PFSK-1 (cell line): ENCODE measurements around the gene USP43.

Source experiments
- FOXP2 ChIP-seq: optimal IDR thresholded peaks from 2 replicates; pipeline ENCODE3; 2011; ENCODE audit warnings: borderline replicate concordance, control low read depth, inconsistent platforms; ENCODE audit not compliant: insufficient read depth; ENCODE audit errors: extremely low read length, extremely low read depth
- POLR2AphosphoS5 ChIP-seq: IDR thresholded peaks from 2 replicates; pipeline ENCODE4 v1.6.1; 2012; ENCODE audit warnings: low read depth, mild to moderate bottlenecking, control low read depth, low read length, moderate library complexity
- SIN3A ChIP-seq: IDR thresholded peaks from 2 replicates; pipeline ENCODE4 v1.6.1; 2012; ENCODE audit warnings: mild to moderate bottlenecking, low read length, moderate library complexity, borderline replicate concordance; ENCODE audit not compliant: insufficient read depth
- TAF1 ChIP-seq: IDR thresholded peaks from 2 replicates; pipeline ENCODE4 v1.6.1; 2012; ENCODE audit warnings: low read length, control low read depth, borderline replicate concordance; ENCODE audit not compliant: insufficient read depth
- TF ChIP-seq, protein P1 (sequence below), 2 experiments: IDR thresholded peaks; 2 replicates each; pipeline versions ENCODE4 v1.6.1 to v1.8.0; 2011 to 2012; ENCODE audit warnings: low read depth in 2 of 2, low read length in 2 of 2, control low read depth in 1 of 2, inconsistent platforms in 1 of 2, mild to moderate bottlenecking in 1 of 2, moderate library complexity in 1 of 2; ENCODE audit not compliant: insufficient read depth in 1 of 2

- no peak for TF ChIP-seq TAF1
- TF ChIP-seq POLR2AphosphoS5: no peak
- no peak for TF ChIP-seq FOXP2
- TF ChIP-seq, protein P1, sequence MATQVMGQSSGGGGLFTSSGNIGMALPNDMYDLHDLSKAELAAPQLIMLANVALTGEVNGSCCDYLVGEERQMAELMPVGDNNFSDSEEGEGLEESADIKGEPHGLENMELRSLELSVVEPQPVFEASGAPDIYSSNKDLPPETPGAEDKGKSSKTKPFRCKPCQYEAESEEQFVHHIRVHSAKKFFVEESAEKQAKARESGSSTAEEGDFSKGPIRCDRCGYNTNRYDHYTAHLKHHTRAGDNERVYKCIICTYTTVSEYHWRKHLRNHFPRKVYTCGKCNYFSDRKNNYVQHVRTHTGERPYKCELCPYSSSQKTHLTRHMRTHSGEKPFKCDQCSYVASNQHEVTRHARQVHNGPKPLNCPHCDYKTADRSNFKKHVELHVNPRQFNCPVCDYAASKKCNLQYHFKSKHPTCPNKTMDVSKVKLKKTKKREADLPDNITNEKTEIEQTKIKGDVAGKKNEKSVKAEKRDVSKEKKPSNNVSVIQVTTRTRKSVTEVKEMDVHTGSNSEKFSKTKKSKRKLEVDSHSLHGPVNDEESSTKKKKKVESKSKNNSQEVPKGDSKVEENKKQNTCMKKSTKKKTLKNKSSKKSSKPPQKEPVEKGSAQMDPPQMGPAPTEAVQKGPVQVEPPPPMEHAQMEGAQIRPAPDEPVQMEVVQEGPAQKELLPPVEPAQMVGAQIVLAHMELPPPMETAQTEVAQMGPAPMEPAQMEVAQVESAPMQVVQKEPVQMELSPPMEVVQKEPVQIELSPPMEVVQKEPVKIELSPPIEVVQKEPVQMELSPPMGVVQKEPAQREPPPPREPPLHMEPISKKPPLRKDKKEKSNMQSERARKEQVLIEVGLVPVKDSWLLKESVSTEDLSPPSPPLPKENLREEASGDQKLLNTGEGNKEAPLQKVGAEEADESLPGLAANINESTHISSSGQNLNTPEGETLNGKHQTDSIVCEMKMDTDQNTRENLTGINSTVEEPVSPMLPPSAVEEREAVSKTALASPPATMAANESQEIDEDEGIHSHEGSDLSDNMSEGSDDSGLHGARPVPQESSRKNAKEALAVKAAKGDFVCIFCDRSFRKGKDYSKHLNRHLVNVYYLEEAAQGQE (IDR thresholded peaks at IDR 0.05; ENCODE audit: insufficient read depth in 1 of 2, low read depth in 2 of 2, low read length in 2 of 2): no peak
- TF ChIP-seq SIN3A: no peak
Measured at GRCh38 chr17:9676084-9676483, 30.8 kb downstream of the USP43 start.
